SU-DHL-6 (cell line): ENCODE data around the gene VPS35L.

Experiments
- H2AFZ ChIP-seq: fragments of 200-600 bp; sonication (generic); 2 replicates; pipeline ENCODE4 v1.6.1; 2014; ENCODE audit warnings: low read depth, mild to moderate bottlenecking, moderate library complexity, mixed read lengths, antibody characterized with exemption, low read length; ENCODE audit not compliant: severe bottlenecking
- H3F3A ChIP-seq: fragments of 200-600 bp; shearing (Covaris generic); 2 replicates; pipeline ENCODE4 v1.6.0; 2016; ENCODE audit warnings: antibody characterized with exemption, mild to moderate bottlenecking; ENCODE audit not compliant: insufficient read depth
- H3K27ac ChIP-seq: fragments of 200-600 bp; sonication (generic); 2 replicates; pipeline ENCODE4 v1.5.1; 2016; ENCODE audit warnings: low read depth, mild to moderate bottlenecking, low read length, moderate library complexity, mixed read lengths
- H3K27me3 ChIP-seq: fragments of 200-600 bp; sonication (generic), shearing (Covaris generic); 2 replicates; pipeline ENCODE4 v1.6.0; 2014; ENCODE audit warnings: mild to moderate bottlenecking, low read length
- H3K36me3 ChIP-seq: fragments of 200-600 bp; sonication (generic); 2 replicates; pipeline ENCODE4 v1.6.1; 2014; ENCODE audit warnings: mild to moderate bottlenecking, low read length, mixed read lengths
- H3K4me2 ChIP-seq: fragments of 300-600, 200-600 bp; shearing (Covaris generic), sonication (generic); 2 replicates; pipeline ENCODE4 v1.6.0; 2014; ENCODE audit warnings: low read length, low read depth, mild to moderate bottlenecking; ENCODE audit not compliant: poor library complexity, severe bottlenecking
- H3K4me3 ChIP-seq: fragments of 200-600 bp; sonication (generic); 2 replicates; pipeline ENCODE4 v1.5.1; 2014; ENCODE audit warnings: antibody characterized with exemption, low read length, mild to moderate bottlenecking, mixed read lengths; ENCODE audit not compliant: insufficient read depth, poor library complexity, severe bottlenecking
- H3K79me2 ChIP-seq: fragments of 200-600 bp; sonication (generic); 2 replicates; pipeline ENCODE4 v1.6.1; 2014; ENCODE audit warnings: mild to moderate bottlenecking, low read length, moderate library complexity; ENCODE audit not compliant: insufficient read depth
- H3K9ac ChIP-seq: fragments of 200-600 bp; sonication (generic); 2 replicates; pipeline ENCODE4 v1.7.0; 2014; ENCODE audit warnings: mild to moderate bottlenecking, low read length
- H3K9me2 ChIP-seq: fragments of 200-600 bp; sonication (generic); replicated peaks from 2 replicates; pipeline ENCODE4 v1.6.1; 2014; ENCODE audit warnings: low read length; ENCODE audit not compliant: insufficient read depth
- H3K9me3 ChIP-seq: fragments of 200-600 bp; sonication (generic); 2 replicates; pipeline ENCODE4 v1.6.1; 2014; ENCODE audit warnings: low read length, mixed read lengths; ENCODE audit not compliant: insufficient read depth
- H4K20me1 ChIP-seq: fragments of 200-600 bp; sonication (generic); 2 replicates; pipeline ENCODE4 v1.6.1; 2014; ENCODE audit warnings: low read depth, mild to moderate bottlenecking, antibody characterized with exemption, low read length, moderate library complexity, mixed read lengths
- EZH2phosphoT487 ChIP-seq: fragments of 200-600 bp; sonication (generic), shearing (Covaris generic); conservative IDR thresholded peaks from 2 replicates; pipeline ENCODE4 v1.6.1; 2018; ENCODE audit warnings: mild to moderate bottlenecking, antibody characterized with exemption, low read length, moderate library complexity, mixed read lengths
- TF ChIP-seq, protein P1 (sequence below): fragments of 200-600 bp; sonication (generic); IDR thresholded peaks from one replicate; pipeline ENCODE4 v1.5.1; 2017; ENCODE audit warnings: antibody characterized with exemption, mild to moderate bottlenecking, low read length, moderate library complexity; ENCODE audit not compliant: insufficient read depth, poor library complexity, severe bottlenecking

The VPS35L gene

DNA sequence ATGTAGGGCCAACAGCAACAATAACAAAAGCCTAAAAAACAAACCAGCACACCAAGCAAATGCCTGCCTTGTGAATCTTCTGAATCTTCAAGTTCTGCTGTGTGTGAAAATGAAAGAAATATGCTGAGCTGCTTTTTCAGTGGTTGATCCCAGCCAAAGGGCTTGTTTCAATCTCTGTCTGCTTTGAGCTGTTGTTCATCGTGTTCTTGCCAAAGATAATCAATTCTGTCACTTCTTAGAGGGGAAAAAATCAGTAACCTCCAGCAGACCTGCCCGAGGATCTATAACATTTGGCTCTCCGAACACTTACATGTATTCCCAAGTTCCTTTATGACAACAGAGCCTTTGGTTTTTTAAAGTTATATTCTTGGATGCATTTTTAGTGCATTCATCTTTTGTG, 65.9 kb downstream of the VPS35L start:
- Histone ChIP-seq H3K36me3 (no peaks in the 10 kb centered on the region), H3K9me2 (no peaks in the 10 kb centered on the region), H3K4me3 (no peak overlapping the region), H3K9me3 (no peaks in the 10 kb centered on the region), H3K4me2 (no peak overlapping the region), H4K20me1 (no peaks in the 10 kb centered on the region), H3K79me2 (no peaks in the 10 kb centered on the region), H3K9ac (no peak overlapping the region), H2AFZ (no peak overlapping the region), H3K27ac (no peak overlapping the region), H3F3A (no peaks in the 10 kb centered on the region), H3K27me3 (no peaks in the 10 kb centered on the region)
- TF ChIP-seq, protein P1, sequence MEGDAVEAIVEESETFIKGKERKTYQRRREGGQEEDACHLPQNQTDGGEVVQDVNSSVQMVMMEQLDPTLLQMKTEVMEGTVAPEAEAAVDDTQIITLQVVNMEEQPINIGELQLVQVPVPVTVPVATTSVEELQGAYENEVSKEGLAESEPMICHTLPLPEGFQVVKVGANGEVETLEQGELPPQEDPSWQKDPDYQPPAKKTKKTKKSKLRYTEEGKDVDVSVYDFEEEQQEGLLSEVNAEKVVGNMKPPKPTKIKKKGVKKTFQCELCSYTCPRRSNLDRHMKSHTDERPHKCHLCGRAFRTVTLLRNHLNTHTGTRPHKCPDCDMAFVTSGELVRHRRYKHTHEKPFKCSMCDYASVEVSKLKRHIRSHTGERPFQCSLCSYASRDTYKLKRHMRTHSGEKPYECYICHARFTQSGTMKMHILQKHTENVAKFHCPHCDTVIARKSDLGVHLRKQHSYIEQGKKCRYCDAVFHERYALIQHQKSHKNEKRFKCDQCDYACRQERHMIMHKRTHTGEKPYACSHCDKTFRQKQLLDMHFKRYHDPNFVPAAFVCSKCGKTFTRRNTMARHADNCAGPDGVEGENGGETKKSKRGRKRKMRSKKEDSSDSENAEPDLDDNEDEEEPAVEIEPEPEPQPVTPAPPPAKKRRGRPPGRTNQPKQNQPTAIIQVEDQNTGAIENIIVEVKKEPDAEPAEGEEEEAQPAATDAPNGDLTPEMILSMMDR = no peak
- TF ChIP-seq EZH2phosphoT487 = no peak

DNA sequence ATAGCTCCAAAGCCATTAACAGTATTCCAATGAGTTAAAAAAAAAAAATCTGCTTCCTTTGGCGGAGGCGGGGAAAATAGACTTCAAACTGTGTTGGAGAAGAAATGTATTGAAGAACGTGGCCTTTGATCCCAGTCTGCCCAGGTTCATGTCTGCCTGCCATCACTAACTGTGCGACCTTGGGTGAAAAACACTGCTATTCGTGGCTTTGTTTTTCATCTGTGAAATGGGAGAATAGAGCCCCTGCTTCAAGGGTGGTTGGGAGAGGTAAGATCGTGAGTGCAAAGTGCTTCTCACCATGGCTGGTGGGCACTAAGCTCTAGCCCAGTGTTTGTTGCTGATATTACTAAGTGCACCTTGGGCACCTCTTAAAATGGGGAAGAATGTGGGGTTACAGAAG, 69.5 kb downstream of the VPS35L start:
- H3K9me3 ChIP-seq = no peaks in the 10 kb centered on the region
- no peak overlapping the region for H3K9ac ChIP-seq
- H3K9me2 ChIP-seq = no peaks in the 10 kb centered on the region
- TF ChIP-seq EZH2phosphoT487 = no peak
- TF ChIP-seq, protein P1 = no peak
- H3K4me2 ChIP-seq = no peak overlapping the region
- H3K4me3 ChIP-seq = no peak overlapping the region
- no peak overlapping the region for H2AFZ ChIP-seq
- H3K79me2 ChIP-seq = no peaks in the 10 kb centered on the region
- no peaks in the 10 kb centered on the region for H3K27me3 ChIP-seq
- no peaks in the 10 kb centered on the region for H3K36me3 ChIP-seq
- no peaks in the 10 kb centered on the region for H4K20me1 ChIP-seq
- no peak overlapping the region for H3K27ac ChIP-seq
- no peaks in the 10 kb centered on the region for H3F3A ChIP-seq

DNA sequence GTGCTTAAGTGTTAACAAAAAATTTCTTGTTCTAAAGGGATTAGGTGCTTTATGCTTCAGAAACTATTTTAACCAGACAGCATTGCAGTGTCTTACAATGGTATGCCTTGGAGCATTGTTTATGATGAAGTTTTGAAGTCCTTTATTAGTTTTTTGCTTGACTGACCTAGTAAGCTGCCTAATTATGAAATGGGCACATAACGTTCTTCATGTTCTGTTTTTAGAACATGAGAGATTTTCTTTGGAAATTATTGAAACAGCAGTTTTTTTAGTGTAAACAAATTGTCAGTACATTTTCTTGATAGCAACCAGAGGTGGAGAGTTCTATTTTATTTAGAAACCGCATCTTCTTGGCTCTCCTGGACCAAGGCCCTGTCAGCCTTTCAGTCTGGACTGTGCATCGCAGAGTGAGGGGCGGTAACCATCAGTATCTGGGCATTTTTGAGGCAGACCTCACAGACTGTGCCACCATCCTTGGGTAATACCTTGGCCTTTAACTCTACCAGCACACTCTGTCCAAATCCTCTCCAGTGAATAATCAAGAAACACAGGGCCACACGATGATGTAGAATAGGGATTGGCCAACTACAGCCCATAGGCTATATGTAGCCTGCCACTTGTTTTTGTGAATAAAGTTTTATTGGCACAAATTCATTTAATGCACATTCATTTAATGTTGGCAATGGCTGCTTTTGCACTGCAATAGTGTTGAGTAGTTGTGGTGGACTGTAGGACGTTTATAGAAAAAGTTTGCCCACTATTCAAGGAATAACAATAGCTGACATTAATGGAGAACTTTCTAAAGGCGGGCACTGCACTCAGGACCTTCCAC, 81.1 kb downstream of the VPS35L start:
- Histone ChIP-seq H3K79me2 (no peaks in the 10 kb centered on the region), H3K27ac (no peak overlapping the region), H3K9me3 (no peaks in the 10 kb centered on the region), H3K4me3 (no peak overlapping the region), H3K9me2 (no peaks in the 10 kb centered on the region), H3K27me3 (no peaks in the 10 kb centered on the region), H3K9ac (no peak overlapping the region), H4K20me1 (no peaks in the 10 kb centered on the region), H3K4me2 (no peak overlapping the region), H2AFZ (no peak overlapping the region), H3K36me3 (no peaks in the 10 kb centered on the region), H3F3A (no peaks in the 10 kb centered on the region)
- TF ChIP-seq, protein P1 = no peak
- TF ChIP-seq EZH2phosphoT487 = no peak
